Measurements from ENCODE around the gene LIMK2. TPM values are rescaled to one million over a fixed set of nuclear protein-coding genes. Genes with fewer than 3 reads are reported as not detected.
A peak's percentile ranks its signal among the peaks of the same experiment; 100 is the strongest.

Gene LIMK2
- total and polyA plus RNA-seq, 9 of the 15 experiments (the other 6 are each of a cell fraction or from before 2014, with no cell fraction given), result 1.1 to 14.5 (median 8.5) TPM

DNA sequence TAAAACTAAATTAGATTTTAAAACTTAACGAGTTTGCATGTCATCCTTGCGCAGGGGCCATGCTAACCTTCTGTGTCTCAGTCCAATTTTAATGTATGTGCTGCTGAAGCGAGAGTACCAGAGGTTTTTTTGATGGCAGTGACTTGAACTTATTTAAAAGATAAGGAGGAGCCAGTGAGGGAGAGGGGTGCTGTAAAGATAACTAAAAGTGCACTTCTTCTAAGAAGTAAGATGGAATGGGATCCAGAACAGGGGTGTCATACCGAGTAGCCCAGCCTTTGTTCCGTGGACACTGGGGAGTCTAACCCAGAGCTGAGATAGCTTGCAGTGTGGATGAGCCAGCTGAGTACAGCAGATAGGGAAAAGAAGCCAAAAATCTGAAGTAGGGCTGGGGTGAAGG lies 10.6 kb downstream of the LIMK2 start (continued):
- no peak for TF ChIP-seq STAT5A (IDR thresholded peaks at IDR 0.05; ENCODE audit: borderline replicate concordance, low read length)

DNA sequence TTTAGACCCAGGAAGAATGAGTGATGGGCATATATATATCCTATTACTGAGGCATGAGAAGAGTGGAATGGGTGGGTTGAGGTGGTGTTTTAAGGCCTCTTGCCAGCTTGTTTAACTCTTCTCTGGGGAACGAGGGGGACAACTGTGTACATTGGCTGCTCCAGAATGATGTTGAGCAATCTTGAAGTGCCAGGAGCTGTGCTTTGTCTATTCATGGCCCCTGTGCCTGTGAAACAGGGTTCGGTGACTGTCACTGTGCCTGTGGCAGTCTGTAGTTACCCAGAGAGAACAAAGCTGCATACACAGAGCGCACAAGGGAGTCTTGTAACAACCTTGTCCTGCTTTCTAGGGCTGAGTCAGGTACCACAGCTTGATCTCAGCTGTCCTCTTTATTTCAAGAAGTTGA lies 11.7 kb downstream of the LIMK2 start:
- 86% methylated on average over 3 of the region's 3 CpGs for WGBS (ENCODE audit: insufficient coverage, low coverage, missing lambda C conversion rate)
- POLR2A ChIA-PET, result interaction anchor here (0.6 to 0.7 kb wide), 2 partner anchors 92 to 116 kb away, joined by 3 read pairs; no protein-coding TSS in a partner anchor
- Histone ChIP-seq H3K9me1 (ENCODE audit: control insufficient read depth, insufficient read depth, low read length) (no peaks in the 10 kb centered on the region), H3K4me1 (replicated peaks in 1 of 2; ENCODE audit: control insufficient read depth in 2 of 2, insufficient read depth in 2 of 2, low read length in 2 of 2) (peaks cover 5 to 23% of the 10 kb centered on the region in 2 experiments; a peak in 4 of 5 replicates), H3K9me3 (replicated peaks; ENCODE audit: control insufficient read depth, insufficient read depth, low read depth, low read length) (no peaks in the 10 kb centered on the region; the same call in 1 of the 2 replicates), H3K27ac (ENCODE audit: extremely low read depth, low read depth, low read length) (no peak overlapping the region), H3K27me3 (ENCODE audit: control insufficient read depth in 2 of 2, insufficient read depth in 2 of 2, low read length in 2 of 2) (no peaks in the 10 kb centered on the region), H4K20me1 (replicated peaks; ENCODE audit: control insufficient read depth, insufficient read depth, low read length) (no peaks in the 10 kb centered on the region), H3K4me3 (no peak overlapping the region), H3K79me2 (ENCODE audit: control insufficient read depth, insufficient read depth, low read length) (peaks cover 23% of the 10 kb centered on the region; the same call in 2 of the 3 replicates), H3K4me2 (ENCODE audit: insufficient read depth, low read length) (no peak overlapping the region), H2AFZ (ENCODE audit: low read depth, low read length) (no peak overlapping the region), H3K36me3 (ENCODE audit: control insufficient read depth, insufficient read depth, low read length) (peaks cover 4% of the 10 kb centered on the region; the same call in 2 of the 3 replicates), H3K9ac (ENCODE audit: insufficient read depth in 1 of 2, low read depth in 2 of 2, low read length in 2 of 2) (no peak overlapping the region)
- in situ Hi-C loops (cut with MboI), result no loop called here
- intact Hi-C loops (cut with micrococcal nuclease), result no loop called here
- FAIRE-seq (peak; percentile 19), ATAC-seq (no peak), DNase-seq (ENCODE audit: extremely low read depth in 1 of 4, low spot score in 3 of 4) (no peak)
- no TSS peak for BruUV-seq (replicated peaks)
- CTCF ChIA-PET (ENCODE audit: low intra/inter-chr PET ratio), result interaction anchor here (0.6 kb wide), 1 partner anchor 74 kb away, joined by 3 read pairs; no protein-coding TSS in a partner anchor
- TF ChIP-seq POLR2AphosphoS5 (IDR thresholded peaks at IDR 0.05; ENCODE audit: control insufficient read depth, insufficient read depth, low read depth, low read length) (no peak), TSC22D4 (tag; IDR thresholded peaks at IDR 0.05) (no peak), ARNT (IDR thresholded peaks at IDR 0.05) (no peak), ZNF197 (CRISPR knock-in tag; IDR thresholded peaks at IDR 0.05; ENCODE audit: low read depth) (no peak), DIDO1 (tag; IDR thresholded peaks at IDR 0.05; ENCODE audit: low read depth) (no peak), TAF15 (IDR thresholded peaks at IDR 0.05; ENCODE audit: low read depth, low read length) (no peak), TEAD2 (tag; IDR thresholded peaks at IDR 0.05) (no peak), WHSC1 (IDR thresholded peaks at IDR 0.05; ENCODE audit: low read length) (no peak), SMARCB1 (IDR thresholded peaks at IDR 0.05; ENCODE audit: insufficient read length, low read depth) (no peak), ZNF232 (CRISPR knock-in tag; IDR thresholded peaks at IDR 0.05) (no peak), TOE1 (IDR thresholded peaks at IDR 0.05; ENCODE audit: borderline replicate concordance) (no peak), TOE1 (CRISPR knock-in tag; IDR thresholded peaks at IDR 0.05; ENCODE audit: borderline replicate concordance, low read depth) (no peak), CHD1 (IDR thresholded peaks at IDR 0.05; ENCODE audit: low read length) (no peak), EWSR1 (IDR thresholded peaks at IDR 0.05; ENCODE audit: borderline replicate concordance, low read depth, partially characterized antibody) (no peak)
- TF ChIP-seq, protein P1, sequence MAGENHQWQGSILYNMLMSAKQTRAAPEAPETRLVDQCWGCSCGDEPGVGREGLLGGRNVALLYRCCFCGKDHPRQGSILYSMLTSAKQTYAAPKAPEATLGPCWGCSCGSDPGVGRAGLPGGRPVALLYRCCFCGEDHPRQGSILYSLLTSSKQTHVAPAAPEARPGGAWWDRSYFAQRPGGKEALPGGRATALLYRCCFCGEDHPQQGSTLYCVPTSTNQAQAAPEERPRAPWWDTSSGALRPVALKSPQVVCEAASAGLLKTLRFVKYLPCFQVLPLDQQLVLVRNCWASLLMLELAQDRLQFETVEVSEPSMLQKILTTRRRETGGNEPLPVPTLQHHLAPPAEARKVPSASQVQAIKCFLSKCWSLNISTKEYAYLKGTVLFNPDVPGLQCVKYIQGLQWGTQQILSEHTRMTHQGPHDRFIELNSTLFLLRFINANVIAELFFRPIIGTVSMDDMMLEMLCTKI (IDR thresholded peaks at IDR 0.05; ENCODE audit: partially characterized antibody), result no peak
- TF ChIP-seq, protein P2, sequence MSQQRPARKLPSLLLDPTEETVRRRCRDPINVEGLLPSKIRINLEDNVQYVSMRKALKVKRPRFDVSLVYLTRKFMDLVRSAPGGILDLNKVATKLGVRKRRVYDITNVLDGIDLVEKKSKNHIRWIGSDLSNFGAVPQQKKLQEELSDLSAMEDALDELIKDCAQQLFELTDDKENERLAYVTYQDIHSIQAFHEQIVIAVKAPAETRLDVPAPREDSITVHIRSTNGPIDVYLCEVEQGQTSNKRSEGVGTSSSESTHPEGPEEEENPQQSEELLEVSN (IDR thresholded peaks at IDR 0.05; ENCODE audit: borderline replicate concordance in 1 of 2, extremely low read depth in 1 of 2, insufficient read depth in 1 of 2, insufficient read length in 1 of 2, low read depth in 1 of 2, low read length in 1 of 2, poor library complexity in 1 of 2, severe bottlenecking in 1 of 2), result no peak

Data from K562 (cell line).